SK-N-MC (cell line): ENCODE measurements around the gene UGT1A7.

Source experiments
- EZH2 ChIP-seq: fragments of 200-600 bp; sonication (generic); IDR thresholded peaks from one replicate; pipeline ENCODE4 v1.6.1; 2017; ENCODE audit warnings: antibody characterized with exemption
- FOXP2 ChIP-seq: optimal IDR thresholded peaks from 2 replicates; pipeline ENCODE3; 2011; ENCODE audit warnings: mild to moderate bottlenecking, moderate library complexity; ENCODE audit not compliant: insufficient read depth; ENCODE audit errors: extremely low read length, control extremely low read depth
- POLR2AphosphoS5 ChIP-seq: IDR thresholded peaks from 2 replicates; pipeline ENCODE4 v1.6.1; 2012; ENCODE audit warnings: mild to moderate bottlenecking, low read depth, low read length, borderline replicate concordance

GRCh38 chr2:233672886-233673285 is 8.8 kb upstream of the UGT1A7 start:
- TF ChIP-seq POLR2AphosphoS5 (no peak), EZH2 (no peak), FOXP2 (no peak)
